ENCODE results near the gene RASGRF1.

The RASGRF1 gene

GRCh38 chr15:78983146-78983918 lies 107.2 kb downstream of the RASGRF1 start:
- DNase-seq, result no peak

GRCh38 chr15:78982736-78983135 lies 107.8 kb downstream of the RASGRF1 start:
- DNase-seq, result no peak

GRCh38 chr15:78981532-78982313 lies 108.9 kb downstream of the RASGRF1 start:
- no peak for DNase-seq

- DNase-seq, result no peak
Measured at GRCh38 chr15:78979456-78980320, 110.9 kb downstream of the RASGRF1 start.

- DNase-seq, result no peak
Measured at GRCh38 chr15:78978601-78979179, 111.9 kb downstream of the RASGRF1 start.

GRCh38 chr15:78977591-78978347 lies 112.8 kb downstream of the RASGRF1 start:
- no peak for DNase-seq

GRCh38 chr15:78977091-78977571 lies 113.4 kb downstream of the RASGRF1 start:
- DNase-seq, result no peak

- DNase-seq, result no peak
Measured at GRCh38 chr15:78976691-78977090, 113.9 kb downstream of the RASGRF1 start.

- no peak for DNase-seq
Measured at GRCh38 chr15:78974272-78974918, 116.2 kb downstream of the RASGRF1 start.

GRCh38 chr15:78969687-78970349 lies 120.8 kb downstream of the RASGRF1 start:
- DNase-seq, result no peak

- no peak for DNase-seq
Measured at GRCh38 chr15:78968539-78969271, 121.9 kb downstream of the RASGRF1 start.

GRCh38 chr15:78968114-78968513 lies 122.5 kb downstream of the RASGRF1 start:
- no peak for DNase-seq

GRCh38 chr15:78960308-78960707 lies 130.3 kb downstream of the RASGRF1 start:
- DNase-seq, result no peak

GRCh38 chr15:78959360-78959759 lies 131.2 kb downstream of the RASGRF1 start:
- DNase-seq, result no peak

- DNase-seq, result no peak
Measured at GRCh38 chr15:78957416-78958093, 133.0 kb downstream of the RASGRF1 start.

- no peak for DNase-seq
Measured at GRCh38 chr15:78956937-78957336, 133.6 kb downstream of the RASGRF1 start.

- DNase-seq, result no peak
Measured at GRCh38 chr15:78955355-78955754, 135.2 kb downstream of the RASGRF1 start.

- DNase-seq, result no peak
Measured at GRCh38 chr15:78951841-78952238, 138.7 kb downstream of the RASGRF1 start.
